ENCODE data around the gene ZNF823. TPM values are rescaled to one million over a fixed set of nuclear protein-coding genes. Genes with fewer than 3 reads are reported as not detected.
"Not testable (repeated sequence)": the region's sequence is repeated elsewhere in the genome, so short reads cannot be mapped to it uniquely, and the experiment has no call there.

ZNF823 gene
- total RNA-seq, 1 experiment from 2014 or later, result 14.0 TPM

DNA sequence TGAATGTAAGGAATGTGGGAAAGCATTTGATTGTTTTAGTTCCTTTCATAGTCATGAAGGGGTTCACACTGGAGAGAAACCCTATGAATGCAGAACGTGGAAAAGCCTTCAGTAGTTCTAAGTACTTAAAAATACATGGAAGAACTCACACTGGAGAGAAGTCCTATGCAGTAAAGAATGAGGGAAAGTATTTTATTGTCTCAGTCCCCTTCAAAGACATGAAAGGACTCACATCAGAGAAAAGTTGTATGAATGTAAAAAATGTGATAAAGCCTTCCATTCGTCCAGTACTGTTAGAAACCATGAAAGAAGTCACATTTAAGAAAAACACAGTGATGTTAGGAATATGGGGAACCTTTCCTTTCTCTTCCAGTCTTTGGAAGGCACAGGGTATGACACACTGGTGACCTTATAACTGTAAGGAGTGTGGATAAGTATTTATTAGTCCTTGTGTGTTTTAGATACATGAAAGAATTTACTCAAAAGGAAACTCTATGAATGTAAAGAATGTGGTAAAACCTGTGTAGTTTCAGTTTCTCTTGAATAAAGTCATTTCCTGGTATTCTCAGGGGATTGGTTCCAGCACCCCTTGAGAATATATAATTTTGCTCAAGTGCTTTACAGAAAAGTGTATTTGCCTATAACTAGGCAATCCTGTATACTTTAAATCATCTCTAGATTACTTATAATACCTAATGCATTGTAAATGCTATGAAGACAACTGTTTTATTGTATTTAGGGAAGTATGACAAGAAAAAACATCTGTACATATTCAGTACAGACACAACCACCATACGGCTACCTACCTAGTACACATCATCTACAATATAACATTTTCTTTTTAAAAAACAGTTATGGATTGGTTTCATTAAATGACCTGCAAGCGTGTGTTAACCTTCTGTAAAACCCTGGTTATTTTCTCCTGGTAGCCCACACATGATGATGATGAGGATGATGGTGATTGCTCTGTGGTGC lies 52.8 kb downstream of the ZNF823 start:
- no peak for DNase-seq (ENCODE audit: low spot score)
- in situ Hi-C loops (cut with HindIII; ENCODE audit: low sequenced_read_pairs), result no loop called here

DNA sequence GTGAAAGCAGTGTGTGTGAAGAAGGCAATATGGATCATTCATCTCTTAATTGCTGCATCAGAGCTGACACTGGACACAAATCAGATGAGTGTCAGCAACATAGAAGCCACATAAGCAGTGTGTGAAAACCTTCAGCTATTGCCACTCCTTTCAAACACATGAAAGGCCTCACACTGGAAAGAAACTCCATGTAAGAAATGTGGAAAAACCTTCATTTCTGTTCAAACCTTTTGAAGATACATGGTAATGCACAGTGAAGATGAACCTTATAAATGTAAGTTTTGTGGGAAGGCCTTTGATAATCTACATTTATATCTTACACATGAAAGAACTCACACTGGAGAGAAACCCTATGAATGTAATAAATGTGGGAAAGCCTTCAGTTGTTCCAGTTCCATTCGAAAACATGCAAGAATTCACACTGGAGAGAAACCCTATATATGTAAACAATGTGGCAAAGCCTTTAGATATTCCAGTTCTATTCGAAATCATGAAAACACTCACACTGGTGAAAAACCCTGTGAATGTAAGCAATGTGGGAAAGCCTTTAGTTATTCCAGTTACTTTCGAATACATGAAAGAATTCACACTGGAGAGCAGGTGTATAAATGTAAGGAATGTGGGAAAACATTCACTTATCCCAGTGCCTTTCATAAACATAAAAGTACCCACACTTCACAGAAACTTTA lies 53.6 kb downstream of the ZNF823 start:
- in situ Hi-C loops (cut with HindIII; ENCODE audit: low sequenced_read_pairs), result no loop called here
- DNase-seq (ENCODE audit: low spot score), result no peak

DNA sequence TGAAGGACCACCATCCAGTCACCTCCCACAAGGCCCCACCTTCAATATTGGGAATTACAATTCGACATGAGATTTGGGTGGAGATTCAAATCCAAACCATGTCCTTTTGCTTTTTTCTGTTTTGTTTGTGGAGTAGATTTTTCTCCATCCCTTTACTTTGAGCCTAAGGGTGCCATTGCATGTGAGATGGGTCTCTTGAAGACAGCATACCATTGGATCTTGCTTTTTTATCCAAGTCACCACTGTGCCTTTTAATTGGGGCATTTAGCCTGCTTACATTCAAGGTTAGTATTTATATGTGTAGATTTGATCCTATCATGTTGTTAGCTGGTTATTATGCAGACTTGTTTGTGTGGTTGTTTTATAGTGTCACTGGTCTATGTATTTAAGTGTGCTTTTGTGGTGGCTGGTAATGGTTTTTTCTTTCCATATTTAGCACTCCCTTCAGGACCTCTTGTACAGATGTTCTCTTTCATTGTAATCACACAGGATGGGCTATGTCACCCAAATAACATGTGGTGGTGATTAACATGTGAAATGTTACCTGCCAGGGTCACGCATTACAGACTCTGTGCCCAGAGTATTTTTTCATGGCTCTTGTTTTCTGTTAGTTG lies 58.0 kb downstream of the ZNF823 start:
- no peak for DNase-seq (ENCODE audit: low spot score)
- in situ Hi-C loops (cut with HindIII; ENCODE audit: low sequenced_read_pairs), result no loop called here

DNA sequence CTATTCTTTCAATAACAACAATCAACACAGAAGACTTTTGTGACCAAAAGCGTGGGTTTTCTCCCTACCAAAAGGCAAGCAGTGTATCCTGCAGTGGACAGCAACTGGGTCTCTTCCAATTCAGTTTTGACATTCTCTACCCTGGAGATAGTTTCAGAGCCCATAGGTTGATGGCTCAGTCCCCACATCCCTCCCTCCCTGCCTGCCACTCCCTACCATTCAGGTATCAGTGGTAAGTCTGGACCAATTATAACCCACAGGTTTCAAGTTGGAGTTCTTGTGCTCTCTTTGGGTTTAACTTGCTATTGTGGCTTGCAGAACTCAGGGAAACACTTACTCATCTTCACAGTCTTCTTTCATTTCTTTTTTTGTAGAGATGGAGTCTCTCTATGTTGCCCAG lies 60.2 kb downstream of the ZNF823 start:
- DNase-seq (ENCODE audit: low spot score), result no peak
- in situ Hi-C loops (cut with HindIII; ENCODE audit: low sequenced_read_pairs), result no loop called here

DNA sequence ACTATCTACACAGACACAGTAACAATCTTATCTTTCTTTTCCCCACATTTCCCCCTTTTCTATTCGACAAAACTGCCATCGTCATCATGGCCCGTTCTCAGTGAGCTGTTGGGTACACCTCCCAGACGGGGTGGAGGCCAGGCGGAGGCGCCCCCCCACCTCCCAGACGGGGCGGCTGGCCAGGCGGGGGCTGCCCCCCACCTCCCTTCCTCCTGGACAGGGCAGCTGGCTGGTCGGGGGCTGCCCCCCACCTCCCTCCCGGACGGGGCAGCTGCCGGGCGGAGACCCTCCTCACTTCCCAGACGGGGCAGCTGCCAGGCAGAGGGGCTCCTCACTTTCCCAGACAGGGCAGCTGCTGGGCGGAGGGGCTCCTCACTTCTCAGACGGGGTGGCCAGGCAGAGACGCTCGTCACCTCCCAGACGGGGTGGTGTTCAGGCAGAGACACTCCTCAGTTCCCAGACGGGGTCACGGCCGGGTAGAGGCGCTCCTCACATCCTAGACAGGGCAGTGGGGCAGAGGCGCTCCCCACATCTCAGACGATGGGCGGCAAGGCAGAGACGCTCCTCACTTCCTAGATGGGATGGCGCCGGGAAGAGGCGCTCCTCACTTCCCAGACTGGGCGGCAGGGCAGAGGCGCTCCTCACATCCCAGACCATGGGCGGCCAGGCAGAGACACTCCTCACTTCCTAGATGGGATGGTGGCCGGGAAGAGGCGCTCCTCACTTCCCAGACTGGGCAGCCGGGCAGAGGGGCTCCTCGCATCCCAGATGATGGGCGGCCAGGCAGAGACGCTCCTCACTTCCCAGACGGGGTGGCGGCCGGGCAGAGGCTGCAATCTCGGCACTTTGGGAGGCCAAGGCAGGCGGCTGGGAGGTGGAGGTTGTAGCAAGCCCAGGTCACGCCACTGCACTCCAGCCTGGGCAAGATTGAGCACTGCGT lies 61.8 kb downstream of the ZNF823 start:
- DNase-seq (ENCODE audit: low spot score); in situ Hi-C loops (cut with HindIII; ENCODE audit: low sequenced_read_pairs): not testable (repeated sequence)

DNA sequence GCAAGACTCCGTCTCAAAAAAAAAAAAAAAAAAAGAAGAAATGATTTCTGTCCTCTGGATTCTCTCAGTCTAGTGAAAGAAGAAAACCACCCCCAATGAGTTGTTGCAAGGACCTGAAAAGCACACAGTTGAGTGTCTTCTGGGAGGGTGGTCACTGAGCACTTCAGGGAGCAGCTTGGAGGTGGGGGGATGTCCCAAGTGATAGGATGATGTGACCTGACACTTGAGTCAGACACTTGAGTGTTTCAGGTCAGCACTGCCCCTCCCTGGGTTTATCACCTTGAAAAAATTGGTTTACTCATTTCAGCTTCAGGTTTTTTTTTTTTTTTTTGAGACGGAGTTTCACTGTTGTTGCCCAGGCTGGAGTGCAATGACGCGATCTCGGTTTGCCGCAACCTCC lies 63.2 kb downstream of the ZNF823 start:
- DNase-seq (ENCODE audit: low spot score), result no peak
- in situ Hi-C loops (cut with HindIII; ENCODE audit: low sequenced_read_pairs), result no loop called here

DNA sequence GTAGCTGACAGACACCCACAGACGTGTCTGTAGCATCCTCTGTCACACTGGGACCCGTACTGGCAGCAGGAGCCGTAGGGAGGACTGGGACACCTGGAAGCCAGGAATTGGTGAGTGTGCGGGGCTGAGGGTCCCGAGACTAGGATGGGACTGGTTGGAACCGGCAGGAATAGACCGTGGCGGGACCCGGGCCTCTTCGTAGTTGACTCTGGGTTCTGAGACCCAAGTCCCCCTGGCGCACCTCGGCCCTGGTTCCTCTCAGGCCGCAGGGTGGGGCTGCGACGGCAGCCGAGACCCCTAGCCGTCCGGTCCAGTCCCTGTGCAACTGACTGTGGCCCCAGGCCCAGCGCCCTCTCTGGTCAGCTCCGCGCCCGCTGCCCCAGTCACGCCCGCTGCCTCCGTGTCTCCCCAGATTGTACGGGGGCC lies 64.7 kb downstream of the ZNF823 start:
- DNase-seq (ENCODE audit: low spot score), result no peak
- in situ Hi-C loops (cut with HindIII; ENCODE audit: low sequenced_read_pairs), result no loop called here

DNA sequence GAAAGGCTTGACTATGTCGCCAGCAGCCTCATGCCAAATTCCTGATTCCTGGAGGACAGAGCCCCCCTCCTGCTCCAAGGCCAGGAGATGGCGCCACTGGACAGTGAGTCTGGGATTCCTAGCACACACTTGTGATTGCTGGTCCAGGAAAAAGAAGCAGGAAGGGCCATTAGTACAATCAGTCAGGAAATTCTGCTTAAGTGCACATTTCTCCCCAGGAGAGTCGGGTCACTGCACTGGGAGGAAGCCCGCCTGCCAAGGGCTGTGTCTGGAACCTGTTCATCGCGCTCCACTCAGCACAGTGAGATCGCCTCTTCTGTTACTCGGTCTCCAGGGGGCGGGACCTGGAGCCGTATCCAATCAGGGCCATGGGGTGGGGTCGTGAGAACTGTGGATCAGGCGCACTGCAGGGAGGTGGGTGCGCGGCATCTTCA lies 65.1 kb downstream of the ZNF823 start:
- in situ Hi-C loops (cut with HindIII; ENCODE audit: low sequenced_read_pairs), result no loop called here
- DNase-seq (ENCODE audit: low spot score), result peak; percentile 82

Other genes with a start within 250 kb of the ZNF823 start
- 10.2 and 21.8 TPM in 2 replicates for gene ZNF653, start 233.1 kb downstream of the ZNF823 start, total RNA-seq (2014; rRNA removed; shearing (Covaris generic))
- gene ECSIT, start 209.8 kb downstream of the ZNF823 start, total RNA-seq (2014; rRNA removed; shearing (Covaris generic)), result 104 and 109 TPM in 2 replicates
- gene CNN1, start 200.1 kb downstream of the ZNF823 start, total RNA-seq (2014; rRNA removed; shearing (Covaris generic)), result 28.0 and 34.3 TPM in 2 replicates
- 54.0 and 57.8 TPM in 2 replicates for gene ELOF1, start 179.7 kb downstream of the ZNF823 start, total RNA-seq (2014; rRNA removed; shearing (Covaris generic))
- gene ACP5, start 161.3 kb downstream of the ZNF823 start, total RNA-seq (2014; rRNA removed; shearing (Covaris generic)), result not detected in 2 replicates
- gene ZNF627, start 141.5 kb downstream of the ZNF823 start, total RNA-seq (2014; rRNA removed; shearing (Covaris generic)), result 28.9 and 35.6 TPM in 2 replicates
- gene ZNF441, start 28.1 kb upstream of the ZNF823 start, total RNA-seq (2014; rRNA removed; shearing (Covaris generic)), result 0.14 TPM in 1 of 2 replicates, not detected in the other
- gene ZNF491, start 59.6 kb upstream of the ZNF823 start, total RNA-seq (2014; rRNA removed; shearing (Covaris generic)), result not detected in 2 replicates
- 7.3 and 13.1 TPM in 2 replicates for gene ZNF440, start 75.3 kb upstream of the ZNF823 start, total RNA-seq (2014; rRNA removed; shearing (Covaris generic))
- gene ZNF439, start 109.8 kb upstream of the ZNF823 start, total RNA-seq (2014; rRNA removed; shearing (Covaris generic)), result 0.20 TPM in 1 of 2 replicates, not detected in the other
- gene ZNF69, start 148.8 kb upstream of the ZNF823 start, total RNA-seq (2014; rRNA removed; shearing (Covaris generic)), result 6.5 and 9.9 TPM in 2 replicates
- gene ZNF700, start 186.2 kb upstream of the ZNF823 start, total RNA-seq (2014; rRNA removed; shearing (Covaris generic)), result 10.3 and 11.3 TPM in 2 replicates
- 0.41 and 0.55 TPM in 2 replicates for gene ZNF763, start 226.1 kb upstream of the ZNF823 start, total RNA-seq (2014; rRNA removed; shearing (Covaris generic))